ENCODE measurements around the gene MEAK7.

GRCh38 chr16:84519855-84520254 lies 15.4 kb upstream of the MEAK7 start:
- TF ChIP-seq, protein P1, sequence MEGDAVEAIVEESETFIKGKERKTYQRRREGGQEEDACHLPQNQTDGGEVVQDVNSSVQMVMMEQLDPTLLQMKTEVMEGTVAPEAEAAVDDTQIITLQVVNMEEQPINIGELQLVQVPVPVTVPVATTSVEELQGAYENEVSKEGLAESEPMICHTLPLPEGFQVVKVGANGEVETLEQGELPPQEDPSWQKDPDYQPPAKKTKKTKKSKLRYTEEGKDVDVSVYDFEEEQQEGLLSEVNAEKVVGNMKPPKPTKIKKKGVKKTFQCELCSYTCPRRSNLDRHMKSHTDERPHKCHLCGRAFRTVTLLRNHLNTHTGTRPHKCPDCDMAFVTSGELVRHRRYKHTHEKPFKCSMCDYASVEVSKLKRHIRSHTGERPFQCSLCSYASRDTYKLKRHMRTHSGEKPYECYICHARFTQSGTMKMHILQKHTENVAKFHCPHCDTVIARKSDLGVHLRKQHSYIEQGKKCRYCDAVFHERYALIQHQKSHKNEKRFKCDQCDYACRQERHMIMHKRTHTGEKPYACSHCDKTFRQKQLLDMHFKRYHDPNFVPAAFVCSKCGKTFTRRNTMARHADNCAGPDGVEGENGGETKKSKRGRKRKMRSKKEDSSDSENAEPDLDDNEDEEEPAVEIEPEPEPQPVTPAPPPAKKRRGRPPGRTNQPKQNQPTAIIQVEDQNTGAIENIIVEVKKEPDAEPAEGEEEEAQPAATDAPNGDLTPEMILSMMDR (conservative IDR thresholded peaks at IDR 0.05; ENCODE audit: low read depth, low read length): no peak
- TF ChIP-seq EZH2 (IDR thresholded peaks at IDR 0.05; ENCODE audit: low read length, unreplicated experiment): no peak
